ENCODE results near the gene CD209. TPM values are rescaled to one million over a fixed set of nuclear protein-coding genes. Genes with fewer than 3 reads are reported as not detected.

Gene CD209
- total and polyA plus RNA-seq, 2 of the 8 experiments (the other 6 are each of a cell fraction or from before 2014, with no cell fraction given), result 0.05 to 0.22 TPM

- TF ChIP-seq RAD21 (IDR thresholded peaks at IDR 0.05 in 1 of 2, conservative IDR thresholded peaks at IDR 0.05 in 1 of 2; ENCODE audit: low read depth in 2 of 2, low read length in 2 of 2) (no peak), NANOG (IDR thresholded peaks at IDR 0.05; ENCODE audit: insufficient read depth, low read depth, low read length, poor library complexity, severe bottlenecking) (no peak), RFX5 (IDR thresholded peaks at IDR 0.05; ENCODE audit: borderline replicate concordance, low read depth, low read length) (no peak), BRCA1 (IDR thresholded peaks at IDR 0.05; ENCODE audit: low read depth, low read length) (no peak), EGR1 (IDR thresholded peaks at IDR 0.05; ENCODE audit: borderline replicate concordance, low read depth, low read length) (no peak), SIRT6 (IDR thresholded peaks at IDR 0.05; ENCODE audit: low read length) (no peak), SUZ12 (IDR thresholded peaks at IDR 0.05; ENCODE audit: low read length) (no peak)
These were observed at the start of gene CD209 (continued) for GRCh38 chr19:7746903-7747884.

Measured in H1 (cell line).